D721Med (cell line): ENCODE results near the gene PRSS21.

Source experiments
- DNase-seq: peaks from one replicate; pipeline ENCODE4 v3.0.0; 2011; ENCODE audit warnings: low spot score; ENCODE audit not compliant: insufficient read length
- FAIRE-seq: peaks from 2 replicates; lab custom pipeline; 2011; peaks lifted over from hg19 to GRCh38; lab: Jason Lieb, UNC
- CTCF ChIP-seq: IDR thresholded peaks from 2 replicates; pipeline ENCODE4 v1.5.1; 2012; ENCODE audit warnings: mild to moderate bottlenecking, control low read depth; ENCODE audit not compliant: insufficient read depth; ENCODE audit errors: missing control alignments

PRSS21 gene

GRCh38 chr16:2828876-2829430, 11.9 kb downstream of the PRSS21 start:
- TF ChIP-seq CTCF: no peak
- no peak for FAIRE-seq
- no peak for DNase-seq

DNA sequence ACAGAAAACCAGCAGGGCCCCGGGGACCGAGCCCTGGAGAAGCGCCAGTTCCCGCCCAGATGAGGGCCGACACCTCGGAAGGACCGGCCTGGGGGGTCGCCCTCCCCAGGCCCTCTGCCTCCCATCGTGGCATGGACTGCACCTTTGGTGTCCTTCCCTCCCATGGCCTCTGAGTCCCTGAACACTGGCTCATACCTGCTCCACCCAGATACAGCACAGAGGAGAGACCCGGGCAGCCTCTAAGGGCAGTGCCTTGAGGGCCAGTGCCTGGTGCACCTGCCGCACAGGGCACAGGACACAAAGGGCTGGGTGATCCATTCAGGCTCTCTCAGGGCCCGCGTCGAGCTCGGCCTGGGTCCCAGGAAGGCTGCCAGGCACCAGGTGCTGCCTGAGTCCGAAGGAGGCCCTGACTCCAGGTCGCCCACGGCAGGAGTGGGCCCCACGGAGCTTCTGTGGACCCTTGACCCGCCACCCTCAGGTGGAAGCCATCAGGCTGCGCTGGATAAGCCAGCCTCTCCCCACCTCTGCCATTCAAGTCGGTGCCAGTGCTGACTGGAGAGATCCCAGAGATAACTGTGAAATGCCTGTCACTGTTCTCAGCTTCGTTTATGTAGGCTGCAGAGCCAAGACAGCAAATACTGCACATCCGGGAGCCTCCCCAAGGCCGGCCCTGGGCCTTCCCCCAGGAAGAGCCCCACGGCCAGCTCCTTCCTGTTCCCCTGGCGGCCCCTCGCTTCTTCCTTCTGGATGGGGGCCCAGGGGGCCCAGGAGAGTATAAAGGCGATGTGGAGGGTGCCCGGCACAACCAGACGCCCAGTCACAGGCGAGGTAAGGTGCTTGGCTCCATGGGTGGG, 12.7 kb downstream of the PRSS21 start, which contains the start of gene ZG16B:
ZG16B (plus strand) TSS at position 803 of the 854 bp plus-strand sequence. CDS start 139 bp downstream, outside the sequence.
- FAIRE-seq (no peak), DNase-seq (no peak)
- TF ChIP-seq CTCF: no peak

GRCh38 chr16:2830355-2830695, 13.3 kb downstream of the PRSS21 start:
- DNase-seq: no peak
- no peak for TF ChIP-seq CTCF
- FAIRE-seq: no peak

DNA sequence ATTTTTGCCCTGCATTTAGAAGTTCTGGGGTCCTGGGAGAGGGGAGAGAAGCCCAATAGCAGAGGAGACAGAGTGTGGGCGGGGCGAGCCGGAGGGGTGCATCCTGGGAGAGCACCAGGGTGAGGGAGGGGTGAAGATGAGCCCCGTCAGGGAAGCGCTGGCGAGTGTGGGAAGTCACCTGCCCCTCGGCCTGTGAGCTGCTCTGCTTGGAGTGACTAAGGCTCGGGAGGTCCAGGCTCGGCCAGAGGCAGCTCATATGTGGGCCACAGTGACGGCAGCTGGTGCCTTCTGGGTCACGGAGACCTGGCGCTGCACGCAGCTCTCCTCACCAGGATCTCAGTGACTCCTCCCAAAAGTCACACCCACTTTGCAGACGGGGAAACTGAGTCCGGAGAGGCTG, 14.2 kb downstream of the PRSS21 start:
- FAIRE-seq (no peak), DNase-seq (no peak)
- TF ChIP-seq CTCF: no peak

GRCh38 chr16:2833776-2834175, 16.7 kb downstream of the PRSS21 start:
- FAIRE-seq (no peak), DNase-seq (no peak)
- no peak for TF ChIP-seq CTCF

- TF ChIP-seq CTCF: no peak
- DNase-seq (no peak), FAIRE-seq (no peak)
Measured at GRCh38 chr16:2834968-2835367, 17.9 kb downstream of the PRSS21 start.
